Caki2 (cell line): ENCODE measurements around the gene CHP2. TPM values are rescaled to one million over a fixed set of nuclear protein-coding genes. Genes with fewer than 3 reads are reported as not detected.
"Not testable (repeated sequence)": the region's sequence is repeated elsewhere in the genome, so short reads cannot be mapped to it uniquely, and the experiment has no call there.

ENCODE experiments used
- DNase-seq: peaks from one replicate; pipeline ENCODE4 v3.0.0-alpha.2; 2015; ENCODE audit warnings: low read depth
- in situ Hi-C: cut with HindIII; loops from 2 replicates; pipeline ENCODE4 v1.10.0; 2016; ENCODE audit warnings: low sequenced_read_pairs, low pct_unique_long_range_greater_than_20kb, mixed read lengths
- total RNA-seq: library from RNA; depleted of rRNA; stranded (reverse); fragments of >200 nt; shearing (Covaris generic); gene quantifications from 2 replicates; pipeline ENCODE4 v1.2.3, GENCODE V29; 2014; ENCODE audit warnings: low replicate concordance

CHP2 gene
- total RNA-seq, 1 experiment from 2014 or later = not detected

- no peak for DNase-seq
- in situ Hi-C loops = no loop called here
These were observed 15.3 kb upstream of the CHP2 start for GRCh38 chr16:23739516-23739915.

GRCh38 chr16:23741675-23742303, 13.0 kb upstream of the CHP2 start:
- in situ Hi-C loops = no loop called here
- no peak for DNase-seq

- in situ Hi-C loops = no loop called here
These were observed 12.1 kb upstream of the CHP2 start for GRCh38 chr16:23742766-23743165.

DNA sequence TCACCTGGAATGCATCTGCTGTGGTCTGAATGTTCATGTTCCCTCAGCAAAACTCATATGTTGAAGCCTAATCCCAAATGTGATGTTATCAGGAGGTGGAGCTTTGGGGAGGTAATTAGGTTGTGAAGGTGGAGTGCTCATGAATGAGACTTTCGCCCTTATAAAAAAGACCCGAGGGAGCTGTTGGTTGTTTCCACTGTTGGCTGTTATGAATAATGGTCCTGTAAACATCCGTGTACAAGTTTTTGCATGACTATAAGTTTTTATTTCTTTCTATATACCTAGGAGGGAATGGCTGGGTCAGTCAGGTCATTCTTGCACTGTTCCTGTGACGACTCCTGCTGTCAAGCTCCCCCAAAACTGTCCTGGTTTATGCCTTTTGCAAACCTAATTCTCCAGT, 9.6 kb upstream of the CHP2 start:
- no peak for DNase-seq
- in situ Hi-C loops = no loop called here

More at GRCh38 chr16:23742766-23743165, 12.1 kb upstream of the CHP2 start:
- DNase-seq = no peak

DNA sequence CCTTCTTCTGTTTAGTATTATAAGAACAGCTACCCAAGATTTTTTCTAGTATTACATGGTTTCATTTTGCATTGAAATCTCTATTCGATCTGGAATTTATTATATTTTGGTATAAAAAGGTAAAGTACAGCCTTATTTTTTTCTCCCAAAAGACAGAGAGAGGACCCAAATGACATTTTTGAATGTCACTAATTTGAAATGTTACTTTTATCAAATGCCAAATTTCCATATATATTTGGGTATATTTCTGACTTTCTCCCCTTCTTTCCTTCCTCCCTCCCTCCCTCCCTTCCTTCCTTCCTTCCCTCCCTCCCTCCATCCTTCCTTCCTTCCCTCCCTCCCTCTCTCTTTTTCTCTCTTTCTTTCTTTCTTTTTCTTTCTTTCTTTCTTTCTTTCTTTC, 6.2 kb upstream of the CHP2 start:
- in situ Hi-C loops = no loop called here
- DNase-seq = no peak

DNA sequence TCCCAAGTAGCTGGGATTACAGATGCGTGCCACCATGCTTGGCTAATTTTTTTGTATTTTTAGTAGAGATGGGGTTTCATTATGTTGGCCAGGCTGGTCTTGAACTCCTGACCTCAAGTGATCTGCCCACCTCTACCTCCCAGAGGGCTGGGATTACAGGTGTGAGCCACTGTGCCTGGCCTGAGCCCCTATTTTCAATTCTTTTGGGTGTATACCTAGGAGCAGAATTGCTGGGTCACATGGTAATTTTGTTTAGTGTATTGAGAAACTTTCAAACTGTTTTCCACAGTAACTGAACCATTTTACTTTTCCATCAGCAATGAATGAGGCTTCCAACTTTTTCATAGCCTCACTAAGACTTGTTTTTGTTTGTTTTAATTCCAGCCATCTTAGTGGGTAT, 3.8 kb upstream of the CHP2 start:
- DNase-seq, in situ Hi-C loops: not testable (repeated sequence)

DNA sequence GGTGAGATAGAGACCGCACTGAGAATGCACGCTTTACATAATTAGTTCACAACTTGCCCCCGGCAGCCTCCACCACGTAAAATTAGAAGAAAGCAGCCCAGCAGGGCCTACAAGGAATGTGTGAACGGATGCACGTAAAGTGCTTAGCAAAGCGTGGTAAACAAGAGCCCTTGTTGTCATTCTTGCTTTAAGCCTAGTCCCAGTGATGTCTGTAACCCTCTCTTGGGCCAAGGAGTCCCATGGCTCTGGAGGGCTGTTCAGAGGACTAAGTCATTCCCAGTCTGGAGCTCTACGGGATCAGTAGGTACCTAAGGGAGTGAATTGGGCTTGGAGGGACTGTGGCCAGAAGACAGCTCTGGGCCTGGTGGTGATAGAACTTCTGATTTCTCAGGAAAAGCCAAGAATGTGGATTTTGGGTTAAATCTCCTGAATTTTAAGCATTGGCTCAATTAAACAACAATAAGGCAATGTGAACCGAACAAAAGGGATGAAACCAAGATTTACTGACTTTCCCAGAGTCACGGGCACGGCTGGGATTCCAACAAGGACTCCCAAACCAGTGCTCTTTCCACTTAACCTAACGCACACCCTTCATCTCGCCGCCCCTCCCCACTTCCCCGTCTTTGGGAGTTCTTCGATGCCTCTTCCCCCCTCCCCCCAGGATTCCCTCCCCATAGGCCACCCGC, 775 bp upstream of the CHP2 start:
- no peak for DNase-seq
- in situ Hi-C loops = no loop called here

DNA sequence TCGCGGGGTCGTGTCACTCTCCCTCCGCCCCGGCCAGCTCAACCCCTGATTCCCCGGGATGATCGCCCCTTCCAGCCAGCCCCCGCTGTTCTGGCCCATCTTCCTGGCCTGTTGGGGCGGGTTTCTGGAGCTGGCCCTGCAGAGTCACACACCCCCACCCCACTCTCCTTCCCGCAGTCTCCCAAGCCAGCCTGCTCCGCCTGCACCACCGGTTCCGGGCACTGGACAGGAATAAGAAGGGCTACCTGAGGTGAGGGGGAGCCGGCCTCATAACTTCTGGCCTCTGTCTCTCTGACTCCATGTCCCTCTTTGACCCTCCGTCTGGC, 621 bp downstream of the CHP2 start:
- no peak for DNase-seq
- in situ Hi-C loops = no loop called here

- DNase-seq = no peak
- in situ Hi-C loops = no loop called here
These were observed 2.3 kb downstream of the CHP2 start for GRCh38 chr16:23757116-23757515.

DNA sequence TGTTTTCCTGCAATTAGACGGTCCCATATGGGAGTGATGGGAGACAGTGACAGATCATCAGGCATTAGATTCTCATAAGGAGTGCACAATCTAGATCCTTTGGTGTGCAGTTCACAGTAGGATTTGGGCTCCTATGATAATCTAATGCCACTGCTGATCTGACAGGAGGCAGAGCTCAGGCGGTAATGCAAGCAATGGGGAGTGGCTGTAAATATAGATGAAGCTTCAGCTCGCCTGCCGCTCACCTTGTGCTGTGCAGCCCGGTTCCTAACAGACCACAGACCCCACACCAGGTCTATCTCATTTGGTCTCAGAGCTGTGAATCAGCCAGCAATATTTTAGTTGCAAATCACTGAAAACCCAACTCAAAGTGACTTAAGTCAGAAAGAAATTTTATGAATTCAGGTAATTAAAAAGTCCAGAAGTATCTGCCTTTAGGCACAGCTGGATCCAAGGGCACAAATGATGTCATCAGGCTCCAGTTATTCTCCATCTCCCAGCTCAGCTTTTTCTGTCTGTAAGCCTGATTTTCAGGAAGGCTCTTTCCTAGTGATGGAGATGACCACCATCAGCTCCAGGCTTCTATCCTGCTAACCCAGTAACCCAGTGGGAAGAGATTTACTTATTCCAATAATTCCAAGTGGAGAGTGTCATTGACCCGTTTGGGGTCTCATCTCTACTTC, 3.3 kb downstream of the CHP2 start:
- DNase-seq = no peak
- in situ Hi-C loops = no loop called here

- no peak for DNase-seq
- in situ Hi-C loops = no loop called here
These were observed 11.1 kb downstream of the CHP2 start for GRCh38 chr16:23765933-23766332.

DNA sequence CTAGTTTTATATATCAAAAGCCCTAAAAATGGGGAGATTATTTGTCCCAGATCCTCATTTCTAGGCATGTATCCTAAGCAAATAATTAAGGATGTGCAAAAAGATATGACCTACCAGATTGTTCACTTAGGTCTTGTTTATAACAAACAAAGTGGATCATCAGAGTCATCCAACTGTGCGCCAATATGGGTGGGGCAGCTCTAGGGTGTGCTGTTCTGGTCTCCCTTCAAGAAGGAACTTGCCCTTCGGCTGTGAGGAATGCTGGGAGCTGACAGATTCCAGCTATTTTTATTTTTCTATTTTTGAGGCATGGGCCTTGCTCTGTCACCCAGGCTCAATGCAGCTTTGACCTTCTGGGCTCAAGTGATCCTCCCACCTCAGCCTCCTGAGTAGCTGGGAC, 13.8 kb downstream of the CHP2 start:
- DNase-seq = no peak
- in situ Hi-C loops = no loop called here

GRCh38 chr16:23771027-23771426, 16.2 kb downstream of the CHP2 start:
- in situ Hi-C loops = no loop called here
- DNase-seq = no peak

GRCh38 chr16:23771642-23772041, 16.8 kb downstream of the CHP2 start:
- DNase-seq = no peak
- in situ Hi-C loops = no loop called here

- in situ Hi-C loops = no loop called here
These were observed 18.5 kb downstream of the CHP2 start for GRCh38 chr16:23773339-23773738.

DNA sequence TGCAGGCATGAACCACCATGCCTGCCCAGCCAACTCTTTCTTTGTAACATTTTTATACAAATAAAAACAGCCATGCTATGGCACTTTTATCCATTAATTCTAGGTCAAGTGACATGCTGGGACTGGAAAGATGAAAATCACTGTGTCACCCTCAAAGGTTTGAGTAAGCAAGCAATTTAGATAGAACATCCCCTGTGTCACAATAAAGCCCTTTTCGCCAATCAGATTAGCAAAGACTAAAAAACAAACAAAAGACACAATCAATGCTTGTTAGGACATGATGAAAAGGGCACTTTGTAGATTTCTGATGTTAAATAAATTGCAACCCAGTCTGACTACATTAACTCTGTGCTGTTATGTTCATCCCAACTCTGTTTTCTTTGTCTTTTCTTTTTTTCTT, 26.4 kb downstream of the CHP2 start:
- in situ Hi-C loops = no loop called here
- no peak for DNase-seq

More at GRCh38 chr16:23773339-23773738, 18.5 kb downstream of the CHP2 start:
- no peak for DNase-seq

- in situ Hi-C loops = no loop called here
These were observed 30.1 kb downstream of the CHP2 start for GRCh38 chr16:23784811-23785447.

DNA sequence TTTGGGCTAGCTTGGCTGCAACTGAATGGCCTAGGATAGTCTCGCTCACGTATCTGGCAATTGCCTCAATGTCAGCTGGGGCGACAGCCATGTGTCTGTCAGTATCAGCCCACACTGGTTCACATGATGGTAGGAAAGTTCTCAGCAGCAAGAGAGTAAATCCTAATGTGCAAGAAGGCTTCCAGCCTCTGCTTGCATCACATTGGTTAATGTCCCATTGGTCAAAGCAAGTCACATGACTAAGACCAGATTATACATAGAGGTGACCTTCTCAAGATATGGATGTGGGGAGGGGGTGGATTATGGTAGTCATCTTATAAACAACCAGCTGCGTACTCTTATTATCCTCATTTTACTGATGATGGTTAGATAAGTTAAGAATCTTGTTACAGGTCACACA, 31.0 kb downstream of the CHP2 start:
- no peak for DNase-seq
- in situ Hi-C loops = no loop called here

More at GRCh38 chr16:23784811-23785447, 30.1 kb downstream of the CHP2 start:
- DNase-seq = peak; percentile 32

DNA sequence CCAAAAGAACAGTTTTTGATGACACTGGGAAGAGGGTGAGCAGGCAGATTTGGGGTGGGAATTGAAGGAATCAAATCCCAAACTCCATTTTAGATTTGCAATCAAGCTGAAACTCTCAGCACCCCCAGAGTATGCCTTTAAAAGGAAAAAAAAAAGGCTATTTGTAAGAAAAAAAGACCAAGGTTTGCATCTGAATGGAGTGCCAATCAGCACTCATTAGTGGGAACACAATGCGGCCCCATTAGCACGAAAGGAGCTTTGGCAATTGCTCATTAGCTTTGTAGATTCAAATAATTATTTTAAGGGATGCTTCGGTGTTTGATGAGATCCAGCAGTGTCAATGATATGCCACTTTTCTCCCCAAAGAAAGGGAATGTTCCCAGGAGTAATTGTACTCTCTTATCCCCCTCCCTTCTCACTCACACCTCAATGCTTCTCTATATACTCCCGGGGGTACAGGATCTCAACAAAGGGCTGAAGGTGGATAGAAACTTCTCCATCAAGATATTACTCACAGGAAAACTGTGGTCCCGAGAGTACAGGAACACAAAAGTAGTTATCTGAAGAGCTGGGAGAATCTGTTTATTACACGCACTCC, 32.2 kb downstream of the CHP2 start:
- in situ Hi-C loops = no loop called here
- no peak for DNase-seq
